Neural crest cell (in vitro differentiated cells): ENCODE results near the gene RASGRP2. TPM values are rescaled to one million over a fixed set of nuclear protein-coding genes. Genes with fewer than 3 reads are reported as not detected.

Source experiments
- DNase-seq: peaks from one replicate; pipeline ENCODE4 v3.0.0; 2021; ENCODE audit warnings: low read depth, mixed read lengths, low spot score
- H3K27ac Mint-ChIP-seq: one replicate; pipeline ENCODE4 v1.8.0; 2021; ENCODE audit warnings: mild to moderate bottlenecking, mixed read lengths; ENCODE audit not compliant: unreplicated experiment
- H3K27me3 Mint-ChIP-seq: 2 replicates; pipeline ENCODE4 v1.8.0; 2021; ENCODE audit warnings: low read depth, mild to moderate bottlenecking, mixed read lengths
- H3K36me3 Mint-ChIP-seq: 2 replicates; pipeline ENCODE4 v1.8.0; 2021; ENCODE audit warnings: low read depth, mild to moderate bottlenecking, mixed read lengths
- H3K4me1 Mint-ChIP-seq: 2 replicates; pipeline ENCODE4 v1.8.0; 2021; ENCODE audit warnings: mixed read lengths
- H3K4me3 Mint-ChIP-seq: one replicate; pipeline ENCODE4 v1.8.0; 2021; ENCODE audit warnings: mild to moderate bottlenecking, mixed read lengths
- H3K9me3 Mint-ChIP-seq: 2 replicates; pipeline ENCODE4 v1.8.0; 2021; ENCODE audit warnings: mixed read lengths
- CTCF ChIP-seq: fragments of 200-600 bp; sonication (generic); conservative IDR thresholded peaks from 2 replicates; pipeline ENCODE4 v1.5.0; 2021; ENCODE audit warnings: antibody characterized with exemption, mild to moderate bottlenecking
- total RNA-seq: library from RNA; stranded (reverse); gene quantifications from 2 replicates; pipeline ENCODE4 v1.2.1, GENCODE V29; 2021

The RASGRP2 gene
- total RNA-seq, 1 donor from 2014 or later, result 0.93 TPM

GRCh38 chr11:64784813-64785581 is 41.1 kb upstream of the RASGRP2 start:
- Mint-ChIP-seq H3K27me3 (no peaks in the 10 kb centered on the region), H3K36me3 (no peaks in the 10 kb centered on the region), H3K4me1 (no peaks in the 10 kb centered on the region), H3K4me3 (no peak overlapping the region), H3K27ac (no peak overlapping the region), H3K9me3 (no peaks in the 10 kb centered on the region)
- no peak for DNase-seq
- TF ChIP-seq CTCF, result no peak

DNA sequence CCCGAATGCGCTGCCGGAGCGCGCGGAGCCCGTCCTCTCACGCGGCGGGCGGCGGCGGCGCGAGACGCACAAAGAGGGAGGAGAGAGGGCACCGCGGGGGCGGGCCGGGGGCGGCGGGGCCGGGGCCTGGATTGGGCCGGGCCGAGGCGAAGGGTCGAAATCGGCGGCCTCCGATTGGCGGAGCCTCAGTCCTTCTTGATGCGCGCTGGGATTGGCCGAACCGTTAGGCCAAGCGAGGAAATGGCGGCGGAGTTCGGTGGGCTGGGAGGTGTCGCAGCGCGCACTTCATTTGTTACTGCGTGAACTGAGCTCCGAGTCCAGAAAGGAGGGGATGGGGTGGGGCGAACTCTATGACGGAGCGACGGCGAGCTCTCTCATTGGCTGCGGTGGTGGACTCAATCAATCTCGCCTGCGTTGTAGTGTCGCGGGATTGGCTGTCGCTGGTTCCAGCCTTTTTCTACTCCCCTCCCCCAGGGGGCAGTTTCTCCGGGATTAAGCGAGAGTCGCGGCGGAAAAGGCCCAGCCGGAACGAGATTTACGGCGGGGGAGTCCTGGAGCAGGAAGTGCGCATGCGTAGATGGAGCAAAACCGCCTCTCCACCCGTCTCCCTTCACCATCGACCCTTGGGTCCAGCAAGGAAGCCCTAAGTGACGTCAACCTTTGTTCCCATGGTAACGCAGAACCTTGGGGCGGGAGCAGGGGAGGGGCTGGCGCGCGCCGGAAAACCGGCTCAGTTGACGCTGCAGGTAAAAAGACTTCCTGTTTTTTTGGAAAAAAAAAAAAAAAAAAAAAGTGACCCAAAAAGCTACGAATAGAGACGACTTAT is 34.7 kb upstream of the RASGRP2 start, which contains the start of gene SF1:
TSS of gene SF1 (minus strand) at position 70 of the 826 bp plus-strand sequence. CDS start 150 bp downstream, outside the sequence.
- H3K9me3 Mint-ChIP-seq, result no peaks in the 10 kb centered on the region
- H3K36me3 Mint-ChIP-seq, result peaks cover 29% of the 10 kb centered on the region
- peaks cover 45% of the 10 kb centered on the region for H3K4me1 Mint-ChIP-seq
- peak within 1 kb of the TSS; percentile 97 for H3K27ac Mint-ChIP-seq
- H3K4me3 Mint-ChIP-seq, result peak within 1 kb of the TSS; percentile 99
- TF ChIP-seq CTCF, result no peak
- DNase-seq, result peak; percentile 96
- peaks cover 5% of the 10 kb centered on the region for H3K27me3 Mint-ChIP-seq

DNA sequence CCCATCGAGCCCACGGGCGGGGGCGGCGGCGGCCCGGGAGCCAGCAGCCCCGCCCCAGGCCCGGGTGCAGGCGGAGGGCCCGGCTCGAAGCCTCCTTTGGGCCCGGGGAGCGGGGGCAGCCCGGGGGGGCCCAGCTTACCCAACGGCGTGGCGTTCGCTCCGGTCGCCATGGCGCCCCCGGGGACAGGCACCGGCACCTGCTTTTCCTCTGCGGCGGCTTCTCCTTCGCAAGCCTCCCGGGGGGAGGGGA is 34.2 kb upstream of the RASGRP2 start:
- Mint-ChIP-seq H3K27me3 (peaks cover 5% of the 10 kb centered on the region), H3K9me3 (no peaks in the 10 kb centered on the region), H3K4me1 (peaks cover 51% of the 10 kb centered on the region), H3K4me3 (peak overlapping the region; percentile 99), H3K36me3 (peaks cover 35% of the 10 kb centered on the region), H3K27ac (no peak overlapping the region)
- no peak for DNase-seq
- TF ChIP-seq CTCF, result no peak

DNA sequence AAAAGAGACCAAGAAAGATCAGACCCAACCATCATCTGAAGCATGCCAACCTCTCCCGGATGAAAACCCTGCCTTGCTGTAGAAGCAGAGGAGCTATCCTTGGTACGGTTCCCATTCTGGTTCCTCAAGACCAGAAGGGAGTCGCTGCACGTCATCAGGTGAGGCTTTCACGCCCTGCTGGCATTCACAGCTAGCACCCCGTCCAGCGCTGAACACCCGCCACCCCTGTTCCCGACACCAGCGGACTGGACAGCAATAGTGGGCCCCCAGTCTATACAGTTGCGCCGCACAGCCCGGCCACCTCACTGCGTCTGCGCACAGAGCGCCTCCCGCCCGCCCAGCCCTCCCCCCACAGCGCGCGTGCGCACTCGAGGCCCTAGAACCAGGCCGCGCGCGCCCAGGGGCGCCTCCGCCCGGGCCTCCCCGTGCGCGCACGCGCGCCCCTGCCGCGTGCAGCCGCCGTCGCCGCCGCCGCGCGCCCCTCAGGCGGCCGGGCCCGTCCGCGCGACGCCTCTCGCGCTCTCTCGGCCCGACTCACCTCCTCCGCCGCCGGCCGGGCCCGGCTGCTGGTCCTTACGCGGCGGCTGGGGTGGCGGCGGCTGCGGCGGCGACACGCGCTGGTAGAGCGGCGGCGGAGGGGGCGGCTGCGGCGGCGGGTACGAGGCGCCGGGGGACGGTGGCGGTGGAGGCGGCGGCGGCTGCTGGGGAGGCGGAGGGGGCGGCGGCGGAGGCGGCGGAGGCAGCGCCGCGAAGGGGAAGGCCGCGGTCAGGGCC is 33.7 kb upstream of the RASGRP2 start:
- Mint-ChIP-seq H3K36me3 (peaks cover 37% of the 10 kb centered on the region), H3K27ac (peak overlapping the region; percentile 79), H3K27me3 (peaks cover 5% of the 10 kb centered on the region), H3K4me3 (peak overlapping the region; percentile 98), H3K4me1 (peaks cover 52% of the 10 kb centered on the region), H3K9me3 (no peaks in the 10 kb centered on the region)
- DNase-seq, result peak; percentile 69
- no peak for TF ChIP-seq CTCF

- Mint-ChIP-seq H3K27ac (peak overlapping the region; percentile 79), H3K4me1 (peaks cover 58% of the 10 kb centered on the region), H3K9me3 (no peaks in the 10 kb centered on the region), H3K27me3 (peaks cover 5% of the 10 kb centered on the region), H3K4me3 (peak overlapping the region; percentile 98), H3K36me3 (peaks cover 38% of the 10 kb centered on the region)
- DNase-seq, result no peak
- TF ChIP-seq CTCF, result no peak
These were observed 32.9 kb upstream of the RASGRP2 start for GRCh38 chr11:64776875-64777274.
